GM19455 (cell line): ENCODE data around the gene PLAC8.
"Not testable (repeated sequence)": the region's sequence is repeated elsewhere in the genome, so short reads cannot be mapped to it uniquely, and the experiment has no call there.

Source experiments
- ATAC-seq: cut with Tn5 transposase; IDR thresholded peaks from one replicate; pipeline ENCODE4 v1.9.1; 2021; ENCODE audit not compliant: unreplicated experiment

PLAC8 gene

GRCh38 chr4:83114576-83114975 lies at the start of gene PLAC8:
Gene PLAC8 (minus strand): TSS chr4:83114729. CDS start chr4:83107921, 6,808 bp downstream.
- peak; percentile 48 for ATAC-seq

- no peak for ATAC-seq
Observed at GRCh38 chr4:83153417-83153816, 38.9 kb upstream of the PLAC8 start.

- no peak for ATAC-seq
Observed at GRCh38 chr4:83152746-83153145, 38.2 kb upstream of the PLAC8 start.

GRCh38 chr4:83151651-83152050 lies 37.1 kb upstream of the PLAC8 start:
- no peak for ATAC-seq

GRCh38 chr4:83150653-83151330 lies 36.3 kb upstream of the PLAC8 start:
- ATAC-seq: no peak

GRCh38 chr4:83149865-83150652 lies 35.5 kb upstream of the PLAC8 start:
- no peak for ATAC-seq

- no peak for ATAC-seq
Observed at GRCh38 chr4:83146841-83147240, 32.3 kb upstream of the PLAC8 start.

- ATAC-seq: not testable (repeated sequence)
Observed at GRCh38 chr4:83145776-83146175, 31.2 kb upstream of the PLAC8 start.

- ATAC-seq: no peak
Observed at GRCh38 chr4:83139514-83140156, 25.1 kb upstream of the PLAC8 start.

GRCh38 chr4:83138946-83139345 lies 24.4 kb upstream of the PLAC8 start:
- ATAC-seq: no peak

- ATAC-seq: no peak
Observed at GRCh38 chr4:83132065-83132464, 17.5 kb upstream of the PLAC8 start.

GRCh38 chr4:83129264-83129663 lies 14.7 kb upstream of the PLAC8 start:
- ATAC-seq: no peak

- ATAC-seq: no peak
Observed at GRCh38 chr4:83128240-83128929, 13.9 kb upstream of the PLAC8 start.

- ATAC-seq: no peak
Observed at GRCh38 chr4:83125738-83126141, 11.2 kb upstream of the PLAC8 start.

GRCh38 chr4:83124111-83124780 lies 9.7 kb upstream of the PLAC8 start:
- no peak for ATAC-seq

- no peak for ATAC-seq
Observed at GRCh38 chr4:83121246-83121645, 6.7 kb upstream of the PLAC8 start.

- ATAC-seq: no peak
Observed at GRCh38 chr4:83118869-83119268, 4.3 kb upstream of the PLAC8 start.

- no peak for ATAC-seq
Observed at GRCh38 chr4:83115656-83116285, 1.2 kb upstream of the PLAC8 start.

GRCh38 chr4:83115000-83115399 lies 471 bp upstream of the PLAC8 start:
- ATAC-seq: no peak

- no peak for ATAC-seq
Observed at GRCh38 chr4:83113429-83113786, 1.1 kb downstream of the PLAC8 start.
